C4-2B (cell line): ENCODE data around the gene FMR1NB.

Experiments
- ZFX ChIP-seq: fragments of 450-650 bp; IDR thresholded peaks from 2 replicates; pipeline ENCODE4 v1.6.1; 2017
- TF ChIP-seq, protein P1 (sequence below): fragments of 450-650 bp; conservative IDR thresholded peaks from 2 replicates; pipeline ENCODE4 v1.5.1; 2017; ENCODE audit warnings: mild to moderate bottlenecking

GRCh38 chrX:147960722-147961121 lies 20.4 kb upstream of the FMR1NB start:
- TF ChIP-seq, protein P1, sequence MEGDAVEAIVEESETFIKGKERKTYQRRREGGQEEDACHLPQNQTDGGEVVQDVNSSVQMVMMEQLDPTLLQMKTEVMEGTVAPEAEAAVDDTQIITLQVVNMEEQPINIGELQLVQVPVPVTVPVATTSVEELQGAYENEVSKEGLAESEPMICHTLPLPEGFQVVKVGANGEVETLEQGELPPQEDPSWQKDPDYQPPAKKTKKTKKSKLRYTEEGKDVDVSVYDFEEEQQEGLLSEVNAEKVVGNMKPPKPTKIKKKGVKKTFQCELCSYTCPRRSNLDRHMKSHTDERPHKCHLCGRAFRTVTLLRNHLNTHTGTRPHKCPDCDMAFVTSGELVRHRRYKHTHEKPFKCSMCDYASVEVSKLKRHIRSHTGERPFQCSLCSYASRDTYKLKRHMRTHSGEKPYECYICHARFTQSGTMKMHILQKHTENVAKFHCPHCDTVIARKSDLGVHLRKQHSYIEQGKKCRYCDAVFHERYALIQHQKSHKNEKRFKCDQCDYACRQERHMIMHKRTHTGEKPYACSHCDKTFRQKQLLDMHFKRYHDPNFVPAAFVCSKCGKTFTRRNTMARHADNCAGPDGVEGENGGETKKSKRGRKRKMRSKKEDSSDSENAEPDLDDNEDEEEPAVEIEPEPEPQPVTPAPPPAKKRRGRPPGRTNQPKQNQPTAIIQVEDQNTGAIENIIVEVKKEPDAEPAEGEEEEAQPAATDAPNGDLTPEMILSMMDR, result no peak
- no peak for TF ChIP-seq ZFX
